ENCODE data around the gene SMYD1.

DNA sequence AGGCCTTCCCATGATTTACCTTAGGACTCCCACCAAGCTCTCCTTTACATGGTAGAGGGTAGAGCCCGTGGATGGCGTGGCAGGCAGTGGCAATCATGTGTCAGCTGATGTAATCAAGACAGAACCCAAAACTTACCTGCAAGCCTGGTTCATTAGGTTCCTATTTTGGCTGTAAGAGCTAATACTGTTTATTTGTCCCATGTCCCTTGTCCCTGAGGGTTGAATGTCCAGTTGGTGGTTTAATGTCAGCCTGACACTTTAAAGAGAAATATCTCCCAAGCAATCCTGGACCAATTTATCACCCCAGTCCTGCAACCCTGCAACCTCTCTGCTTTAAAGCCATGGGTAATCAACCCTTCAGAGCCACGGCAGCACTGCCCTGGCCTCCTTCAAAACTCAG lies 66.2 kb downstream of the SMYD1 start:
- TF ChIP-seq, protein P1, sequence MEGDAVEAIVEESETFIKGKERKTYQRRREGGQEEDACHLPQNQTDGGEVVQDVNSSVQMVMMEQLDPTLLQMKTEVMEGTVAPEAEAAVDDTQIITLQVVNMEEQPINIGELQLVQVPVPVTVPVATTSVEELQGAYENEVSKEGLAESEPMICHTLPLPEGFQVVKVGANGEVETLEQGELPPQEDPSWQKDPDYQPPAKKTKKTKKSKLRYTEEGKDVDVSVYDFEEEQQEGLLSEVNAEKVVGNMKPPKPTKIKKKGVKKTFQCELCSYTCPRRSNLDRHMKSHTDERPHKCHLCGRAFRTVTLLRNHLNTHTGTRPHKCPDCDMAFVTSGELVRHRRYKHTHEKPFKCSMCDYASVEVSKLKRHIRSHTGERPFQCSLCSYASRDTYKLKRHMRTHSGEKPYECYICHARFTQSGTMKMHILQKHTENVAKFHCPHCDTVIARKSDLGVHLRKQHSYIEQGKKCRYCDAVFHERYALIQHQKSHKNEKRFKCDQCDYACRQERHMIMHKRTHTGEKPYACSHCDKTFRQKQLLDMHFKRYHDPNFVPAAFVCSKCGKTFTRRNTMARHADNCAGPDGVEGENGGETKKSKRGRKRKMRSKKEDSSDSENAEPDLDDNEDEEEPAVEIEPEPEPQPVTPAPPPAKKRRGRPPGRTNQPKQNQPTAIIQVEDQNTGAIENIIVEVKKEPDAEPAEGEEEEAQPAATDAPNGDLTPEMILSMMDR (IDR thresholded peaks at IDR 0.05), result no peak
- no peak for TF ChIP-seq POLR2A (IDR thresholded peaks at IDR 0.05)
- TF ChIP-seq POLR2AphosphoS5 (IDR thresholded peaks at IDR 0.05), result no peak
- TF ChIP-seq EP300 (IDR thresholded peaks at IDR 0.05), result no peak
